K562 (cell line): ENCODE results near the gene GAMT. TPM values are rescaled to one million over a fixed set of nuclear protein-coding genes. Genes with fewer than 3 reads are reported as not detected.

Experiments used
- ATAC-seq: fragments of 200-7000 bp; cut with Tn5 transposase; 3 replicates; pipeline ENCODE4 v1.9.1; 2020; ENCODE audit warnings: moderate library complexity
- BruUV-seq: library from RNA; stranded (reverse); fragments of 400-500 nt; replicated peaks from 2 replicates; lab custom pipeline; 2021; lab: Mats Ljungman, UMichigan
- CTCF ChIA-PET: fragments of 300-600 bp; formaldehyde crosslinking; extraction: SDS; loops from one replicate; lab custom pipeline; 2021; ENCODE audit warnings: low intra/inter-chr PET ratio; lab: Yijun Ruan, JAX
- POLR2A ChIA-PET: fragments of 300-600, 350-650 bp; sonication (Branson Sonifier 250); formaldehyde crosslinking; extraction: SDS; loops from one replicate; lab custom pipeline; 2021; ENCODE audit warnings: antibody characterized with exemption, inconsistent platforms; lab: Yijun Ruan, JAX
- DNase-seq, 4 experiments: peaks; one replicate each; pipeline versions ENCODE4 v3.0.0 to v3.0.0-alpha.2; 2011 to 2018; ENCODE audit warnings: low spot score in 3 of 4, mixed read lengths in 3 of 4; ENCODE audit errors: extremely low read depth in 1 of 4
- FAIRE-seq: peaks from 2 replicates; lab custom pipeline; 2011; peaks lifted over from hg19 to GRCh38; lab: Jason Lieb, UNC
- H2AFZ ChIP-seq: 2 replicates; pipeline ENCODE4 v1.6.0; 2011; ENCODE audit warnings: low read depth, low read length, control low read depth, inconsistent platforms
- H3K27ac ChIP-seq: fragments of 200-600 bp; 3 replicates; pipeline ENCODE4 v1.8.0; 2011; ENCODE audit warnings: low read depth, mild to moderate bottlenecking, control low read depth, inconsistent platforms, low read length, moderate library complexity, mixed read lengths; ENCODE audit errors: extremely low read depth
- H3K27me3 ChIP-seq, 2 experiments: fragments of 300-600 bp in 1 of 2; 2 replicates in 1 of 2; 3 replicates in 1 of 2; pipeline versions ENCODE4 v1.6.0 to v1.8.0; 2011; ENCODE audit warnings: inconsistent platforms in 2 of 2, low read length in 2 of 2, mild to moderate bottlenecking in 1 of 2, mixed read lengths in 1 of 2, moderate library complexity in 1 of 2; ENCODE audit not compliant: control insufficient read depth in 2 of 2, insufficient read depth in 2 of 2
- H3K36me3 ChIP-seq: fragments of 300-600 bp; 3 replicates; pipeline ENCODE4 v1.8.0; 2011; ENCODE audit warnings: mild to moderate bottlenecking, low read length, inconsistent platforms; ENCODE audit not compliant: control insufficient read depth, insufficient read depth
- H3K4me1 ChIP-seq, 2 experiments: fragments of 200-600 bp in 1 of 2; replicated peaks in 1 of 2; 2 replicates in 1 of 2; 3 replicates in 1 of 2; pipeline versions ENCODE4 v1.5.1 to v1.8.0; 2011; ENCODE audit warnings: inconsistent platforms in 2 of 2, low read length in 2 of 2, mild to moderate bottlenecking in 1 of 2, mixed read lengths in 1 of 2, moderate library complexity in 1 of 2; ENCODE audit not compliant: control insufficient read depth in 2 of 2, insufficient read depth in 2 of 2
- H3K4me2 ChIP-seq: 2 replicates; pipeline ENCODE4 v1.6.1; 2011; ENCODE audit warnings: low read length, control low read depth, inconsistent platforms, mixed read lengths; ENCODE audit not compliant: insufficient read depth
- H3K4me3 ChIP-seq: fragments of 200-600 bp; sonication (generic), shearing (Covaris generic); 2 replicates; pipeline ENCODE4 v1.5.1; 2016; ENCODE audit warnings: control low read depth, inconsistent platforms
- H3K79me2 ChIP-seq: fragments of 200-600 bp; 3 replicates; pipeline ENCODE4 v1.8.0; 2011; ENCODE audit warnings: low read length, inconsistent platforms; ENCODE audit not compliant: control insufficient read depth, insufficient read depth
- H3K9ac ChIP-seq, 2 experiments: 2 replicates each; pipeline versions ENCODE4 v1.6.0 to v1.6.1; 2011; ENCODE audit warnings: low read depth in 2 of 2, low read length in 2 of 2, control low read depth in 1 of 2, inconsistent platforms in 1 of 2, mild to moderate bottlenecking in 1 of 2, mixed read lengths in 1 of 2; ENCODE audit not compliant: insufficient read depth in 1 of 2
- H3K9me1 ChIP-seq: one replicate; pipeline ENCODE4 v1.6.0; 2011; ENCODE audit warnings: inconsistent platforms, mild to moderate bottlenecking, low read length, moderate library complexity; ENCODE audit not compliant: control insufficient read depth, insufficient read depth
- H3K9me3 ChIP-seq: replicated peaks from 2 replicates; pipeline ENCODE4 v1.5.1; 2011; ENCODE audit warnings: low read depth, low read length, inconsistent platforms; ENCODE audit not compliant: control insufficient read depth, insufficient read depth
- H4K20me1 ChIP-seq: replicated peaks from 2 replicates; pipeline ENCODE4 v1.6.1; 2011; ENCODE audit warnings: low read length, inconsistent platforms, mixed read lengths; ENCODE audit not compliant: control insufficient read depth, insufficient read depth
- ELF1 ChIP-seq: fragments of 200-800 bp; sonication (Bioruptor generic); IDR thresholded peaks from 2 replicates; pipeline ENCODE4 v1.6.1; 2016; ENCODE audit warnings: missing genetic modification characterization, missing compliant biosample characterization
- FOXJ3 ChIP-seq: sonication (generic); formaldehyde crosslinking; IDR thresholded peaks from 2 replicates; pipeline ENCODE4 v1.4.0; 2020; ENCODE audit warnings: mild to moderate bottlenecking, missing genetic modification reagents
- MEF2A ChIP-seq: IDR thresholded peaks from 2 replicates; pipeline ENCODE4 v1.6.1; 2011; ENCODE audit warnings: low read depth, mild to moderate bottlenecking, low read length, moderate library complexity; ENCODE audit not compliant: control insufficient read depth
- SMAD3 ChIP-seq: fragments of 450-650 bp; formaldehyde crosslinking; conservative IDR thresholded peaks from 2 replicates; pipeline ENCODE4 v1.4.0; 2020; ENCODE audit warnings: mild to moderate bottlenecking
- SRSF7 ChIP-seq: fragments of 200-400 bp; formaldehyde crosslinking; optimal IDR thresholded peaks from 2 replicates; pipeline ENCODE3; 2017; ENCODE audit warnings: mild to moderate bottlenecking, low read depth, low read length
- VEZF1 ChIP-seq: fragments of 200-800 bp; sonication (Bioruptor generic); IDR thresholded peaks from 2 replicates; pipeline ENCODE4 v1.6.1; 2017; ENCODE audit warnings: missing genetic modification characterization, missing compliant biosample characterization
- ZFX ChIP-seq: sonication (generic); formaldehyde crosslinking; IDR thresholded peaks from 2 replicates; pipeline ENCODE4 v1.8.0; 2022; ENCODE audit warnings: mild to moderate bottlenecking, missing genetic modification reagents, moderate library complexity
- ZNF407 ChIP-seq: fragments of 450-650 bp; IDR thresholded peaks from 2 replicates; pipeline ENCODE4 v1.6.1; 2016; ENCODE audit warnings: low read depth
- ZNF511 ChIP-seq: sonication (generic); formaldehyde crosslinking; IDR thresholded peaks from 2 replicates; pipeline ENCODE4 v1.8.0; 2022; ENCODE audit warnings: mild to moderate bottlenecking, missing genetic modification reagents
- WGBS: fragments of 100-300 bp; shearing (Covaris generic); methylation state at CpG from one replicate; pipeline ENCODE4 v1.1.6; 2016; ENCODE audit warnings: low coverage, mixed read lengths; ENCODE audit not compliant: insufficient coverage; ENCODE audit errors: missing lambda C conversion rate; 5-methylcytosine and 5-hydroxymethylcytosine counted together
- in situ Hi-C: fragments of 300-500 bp; cut with MboI; formaldehyde crosslinking; loops from 4 replicates; pipeline ENCODE4 v1.15.0; 2018; ENCODE audit warnings: inconsistent platforms, mixed read lengths
- intact Hi-C: fragments of 100-400 bp; cut with micrococcal nuclease; formaldehyde crosslinking; loops from 2 replicates; pipeline ENCODE4 v1.14.2; 2022
- polyA plus RNA-seq, 8 experiments: library from polyadenylated mRNA; depleted of rRNA in 4 of 8; stranded (reverse) in 5 of 8; unstranded in 3 of 8; fragments of >200 nt; fragmentation: Nextera tagmentation in 2 of 8; fragmentation: Illumina TruSeq in 1 of 8; extraction: Ambion mirVana in 2 of 8; extraction: Trizol in 1 of 8; gene quantifications; 2 replicates each; pipeline versions ENCODE4 v1.2.1 to v1.2.3, GENCODE V29; 2011 to 2014; ENCODE audit warnings: inconsistent platforms in 1 of 8, missing spikeins in 1 of 8
- total RNA-seq, 7 experiments: library from RNA; depleted of rRNA in 6 of 7; stranded (reverse); fragments of >200 nt in 6 of 7; fragmentation: Illumina TruSeq in 2 of 7; extraction: Trizol in 2 of 7; gene quantifications; 2 replicates each; pipeline versions ENCODE4 v1.2.1 to v1.2.3, GENCODE V29; 2011 to 2021; ENCODE audit warnings: low replicate concordance in 1 of 7

GAMT gene
- total and polyA plus RNA-seq, 9 of the 15 experiments (the other 6 are each of a cell fraction or from before 2014, with no cell fraction given): 1.3 to 35.3 (median 27.2) TPM

GRCh38 chr19:1366899-1367870 is 34.2 kb downstream of the GAMT start:
- 73% methylated on average over 34 of the region's 35 CpGs for WGBS
- Histone ChIP-seq H3K9ac (peak overlapping the region in 1 of 2 experiments; percentile 88; a peak in 2 of 4 replicates), H3K9me3 (no peaks in the 10 kb centered on the region), H3K4me1 (peaks cover 12 to 45% of the 10 kb centered on the region in 2 experiments), H3K27me3 (no peaks in the 10 kb centered on the region), H3K9me1 (no peaks in the 10 kb centered on the region), H3K27ac (peak overlapping the region; percentile 40; the same call in 2 of the 3 replicates), H4K20me1 (no peaks in the 10 kb centered on the region), H3K4me3 (no peak overlapping the region), H3K4me2 (no peak overlapping the region; the same call in 1 of the 2 replicates), H3K79me2 (no peaks in the 10 kb centered on the region), H3K36me3 (peaks cover 87% of the 10 kb centered on the region), H2AFZ (no peak overlapping the region; the same call in 1 of the 2 replicates)
- intact Hi-C loops (no loop called here), in situ Hi-C loops (no loop called here)
- POLR2A ChIA-PET: interaction anchor here (0.5 to 1.9 kb wide), 5 partner anchors 9 to 314 kb away, joined by 3 to 6 read pairs (median 3); no protein-coding TSS in a partner anchor
- FAIRE-seq: peak; percentile 71
- CTCF ChIA-PET: no interaction called here
- no TSS peak for BruUV-seq
- no peak for DNase-seq
- peak; percentile 48 for ATAC-seq
- no peak for TF ChIP-seq ZNF511 (CRISPR knock-in tag)
- 0 out of 2 replicates have a peak, but pooled peaks have one; percentile 23 for TF ChIP-seq MEF2A
- TF ChIP-seq ELF1 (tag): no peak
- TF ChIP-seq SMAD3: 0 out of 2 replicates have a peak, but pooled peaks have one; percentile 56
- TF ChIP-seq SRSF7: no peak
- no peak for TF ChIP-seq ZNF407
- peak; percentile 68 for TF ChIP-seq ZFX (CRISPR knock-in tag)
- no peak for TF ChIP-seq FOXJ3
- TF ChIP-seq VEZF1 (CRISPR knock-in tag): peak; percentile 49
